ENCODE data around the gene ITGA7. TPM values are rescaled to one million over a fixed set of nuclear protein-coding genes. Genes with fewer than 3 reads are reported as not detected.

The ITGA7 gene
- total and polyA plus RNA-seq, 2 of the 8 experiments (the other 6 are each of a cell fraction or from before 2014, with no cell fraction given), result 57.6 to 86.1 TPM

GRCh38 chr12:55703901-55704761 is 3.6 kb downstream of the ITGA7 start (continued):
- TF ChIP-seq SRF (IDR thresholded peaks at IDR 0.05; ENCODE audit: low read depth, low read length) (no peak), RBBP5 (IDR thresholded peaks at IDR 0.05; ENCODE audit: borderline replicate concordance, low read depth, low read length) (no peak), GABPA (IDR thresholded peaks at IDR 0.05; ENCODE audit: borderline replicate concordance, insufficient read depth, low read length) (no peak), TEAD4 (IDR thresholded peaks at IDR 0.05; ENCODE audit: low read depth, low read length) (no peak), CTBP2 (IDR thresholded peaks at IDR 0.05; ENCODE audit: borderline replicate concordance, insufficient read depth, insufficient read length, low read length) (no peak), CHD2 (IDR thresholded peaks at IDR 0.05; ENCODE audit: low read length) (no peak)
